ENCODE results near the gene MAGEA1.
"Not testable (repeated sequence)": the region's sequence is repeated elsewhere in the genome, so short reads cannot be mapped to it uniquely, and the experiment has no call there.

MAGEA1 gene, protein sequence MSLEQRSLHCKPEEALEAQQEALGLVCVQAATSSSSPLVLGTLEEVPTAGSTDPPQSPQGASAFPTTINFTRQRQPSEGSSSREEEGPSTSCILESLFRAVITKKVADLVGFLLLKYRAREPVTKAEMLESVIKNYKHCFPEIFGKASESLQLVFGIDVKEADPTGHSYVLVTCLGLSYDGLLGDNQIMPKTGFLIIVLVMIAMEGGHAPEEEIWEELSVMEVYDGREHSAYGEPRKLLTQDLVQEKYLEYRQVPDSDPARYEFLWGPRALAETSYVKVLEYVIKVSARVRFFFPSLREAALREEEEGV

DNA sequence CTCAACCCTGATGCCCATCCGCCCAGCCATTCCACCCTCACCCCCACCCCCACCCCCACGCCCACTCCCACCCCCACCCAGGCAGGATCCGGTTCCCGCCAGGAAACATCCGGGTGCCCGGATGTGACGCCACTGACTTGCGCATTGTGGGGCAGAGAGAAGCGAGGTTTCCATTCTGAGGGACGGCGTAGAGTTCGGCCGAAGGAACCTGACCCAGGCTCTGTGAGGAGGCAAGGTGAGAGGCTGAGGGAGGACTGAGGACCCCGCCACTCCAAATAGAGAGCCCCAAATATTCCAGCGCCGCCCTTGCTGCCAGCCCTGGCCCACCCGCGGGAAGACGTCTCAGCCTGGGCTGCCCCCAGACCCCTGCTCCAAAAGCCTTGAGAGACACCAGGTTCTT lies at the start of gene MAGEA1:
TSS of gene MAGEA1 (plus strand) at position 154 of the 400 bp plus-strand sequence. CDS start 3,106 bp downstream, outside the sequence.
- DNase-seq, result no peak

DNA sequence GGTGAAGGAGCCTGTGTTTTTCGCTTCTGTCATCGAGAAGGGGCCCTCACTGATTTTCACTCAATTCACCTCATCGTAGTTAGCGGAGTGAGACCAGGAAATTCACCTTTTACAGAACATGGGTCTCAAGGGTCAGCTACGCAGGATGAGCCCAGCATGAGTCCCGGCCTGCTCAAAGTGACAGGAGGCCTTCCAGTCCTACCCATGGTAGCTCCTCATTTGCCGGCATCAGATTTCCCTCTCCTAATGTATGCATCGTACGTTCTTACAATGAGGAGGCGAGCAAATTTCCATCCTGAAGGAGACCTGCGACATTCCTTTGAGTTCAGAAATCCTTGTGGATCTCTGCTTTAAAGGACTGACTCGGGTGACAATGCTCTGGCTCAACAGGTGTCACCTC lies 46.2 kb upstream of the MAGEA1 start:
- DNase-seq, result not testable (repeated sequence)

DNA sequence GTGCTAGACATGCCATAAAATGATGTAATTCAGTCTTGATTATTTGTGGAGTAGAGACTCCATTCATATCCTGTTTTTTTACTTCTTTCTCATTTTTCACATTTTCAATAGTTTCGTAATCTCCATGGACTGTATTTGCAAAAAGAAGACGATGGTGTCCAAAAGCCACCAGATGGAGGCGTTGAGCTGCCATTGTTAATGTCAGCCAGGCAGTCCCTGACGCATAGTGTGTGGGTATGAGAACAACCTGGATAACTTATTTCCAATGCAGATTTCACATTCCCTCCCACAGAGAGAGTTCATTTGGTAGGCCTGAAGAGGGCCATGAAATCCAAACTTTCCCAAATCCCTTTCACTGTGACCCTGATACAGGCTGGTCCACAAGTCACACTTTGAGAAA lies 40.0 kb upstream of the MAGEA1 start:
- DNase-seq, result not testable (repeated sequence)

DNA sequence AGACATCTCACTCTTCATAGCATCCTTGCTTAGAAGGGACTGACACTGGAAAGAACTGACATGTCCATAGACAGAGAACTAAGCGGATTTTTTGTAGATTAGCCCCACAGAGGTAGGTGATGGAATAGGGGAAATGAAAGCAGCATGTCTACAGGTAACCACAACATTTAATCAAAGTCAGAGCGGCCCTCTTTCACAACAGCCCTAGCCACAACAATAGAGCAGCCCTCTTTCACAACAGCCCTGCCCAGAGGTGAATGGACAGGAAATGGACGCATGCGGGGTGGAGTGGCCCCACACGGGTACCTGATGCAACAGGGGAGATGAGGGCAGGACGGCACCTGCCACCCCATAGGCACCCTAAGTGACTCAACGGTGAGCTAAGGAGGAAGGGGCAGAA lies 32.8 kb upstream of the MAGEA1 start:
- not testable (repeated sequence) for DNase-seq

DNA sequence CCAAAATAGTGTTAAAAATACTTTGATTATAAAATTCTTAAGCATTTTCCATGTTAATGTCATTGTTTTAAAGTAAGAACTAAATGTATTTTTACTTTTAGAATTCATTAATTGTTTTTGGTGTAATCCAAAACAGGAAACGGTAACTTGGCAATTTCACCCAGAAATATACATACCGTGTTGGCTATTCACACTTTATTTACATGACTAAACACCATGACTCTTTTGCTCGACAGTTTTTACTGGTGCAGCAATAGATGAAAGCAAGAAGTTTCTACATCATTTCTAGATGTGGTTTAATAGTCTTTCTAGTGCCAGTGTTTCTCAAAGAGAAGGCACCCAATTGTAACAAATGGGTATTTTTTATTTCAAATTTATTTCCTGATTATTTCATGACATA lies 25.6 kb upstream of the MAGEA1 start:
- no peak for DNase-seq

DNA sequence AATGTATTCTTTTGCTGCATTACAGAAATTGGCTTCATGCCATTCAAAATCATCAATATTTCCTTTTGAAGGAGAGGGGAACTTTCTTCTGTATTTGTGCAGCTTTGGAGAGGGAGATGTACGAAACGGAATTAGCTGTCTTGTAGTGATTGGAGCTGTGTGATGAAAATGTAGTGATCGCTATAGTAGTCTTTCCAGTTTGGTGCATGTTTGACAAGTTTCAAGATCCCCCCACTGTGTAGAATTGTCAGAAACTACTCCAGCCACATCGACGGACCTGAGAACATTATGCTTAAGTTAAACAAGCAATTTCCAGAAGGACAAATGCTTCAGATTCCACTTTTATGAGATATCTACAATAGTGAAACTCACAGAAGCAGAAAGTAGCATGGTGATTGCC lies 21.6 kb upstream of the MAGEA1 start:
- DNase-seq, result no peak

DNA sequence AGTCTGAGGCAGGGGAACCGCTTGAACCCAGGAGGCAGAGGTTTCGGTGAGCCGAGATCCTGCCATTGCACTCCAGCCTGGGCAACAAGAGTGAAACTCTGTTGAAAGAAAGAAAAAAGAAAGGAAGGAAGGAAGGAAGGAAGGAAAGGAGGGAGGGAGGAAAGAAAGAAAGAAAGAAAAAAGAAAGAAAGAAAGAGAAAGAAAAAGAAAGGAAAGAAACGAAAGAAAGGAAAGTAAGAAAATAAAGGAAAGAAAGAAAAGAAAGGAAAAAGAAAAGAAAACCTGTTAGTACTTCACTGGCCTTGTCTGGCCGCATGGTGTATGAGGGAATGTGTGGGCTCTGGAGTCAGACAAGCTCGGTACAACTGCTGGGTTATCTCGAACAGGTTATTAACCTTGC lies 20.8 kb upstream of the MAGEA1 start:
- no peak for DNase-seq

DNA sequence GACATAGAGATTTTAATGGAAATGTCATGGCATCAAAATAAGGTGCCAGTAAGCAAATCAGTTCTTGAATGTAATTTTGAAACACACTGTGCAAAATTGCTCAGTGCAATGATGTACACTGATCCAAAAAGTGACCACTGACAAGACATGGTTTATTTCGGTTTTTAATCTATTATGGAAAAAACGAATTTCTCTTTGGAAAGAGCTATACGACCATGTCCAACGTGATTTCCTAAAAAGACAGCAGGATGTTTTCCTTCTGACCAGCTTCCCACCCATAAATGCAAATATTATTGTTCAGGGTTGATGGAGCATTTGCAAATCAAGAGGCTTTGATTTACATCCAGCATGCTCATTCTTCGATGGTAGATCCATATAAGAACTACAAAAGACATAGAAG lies 17.1 kb upstream of the MAGEA1 start:
- no peak for DNase-seq

DNA sequence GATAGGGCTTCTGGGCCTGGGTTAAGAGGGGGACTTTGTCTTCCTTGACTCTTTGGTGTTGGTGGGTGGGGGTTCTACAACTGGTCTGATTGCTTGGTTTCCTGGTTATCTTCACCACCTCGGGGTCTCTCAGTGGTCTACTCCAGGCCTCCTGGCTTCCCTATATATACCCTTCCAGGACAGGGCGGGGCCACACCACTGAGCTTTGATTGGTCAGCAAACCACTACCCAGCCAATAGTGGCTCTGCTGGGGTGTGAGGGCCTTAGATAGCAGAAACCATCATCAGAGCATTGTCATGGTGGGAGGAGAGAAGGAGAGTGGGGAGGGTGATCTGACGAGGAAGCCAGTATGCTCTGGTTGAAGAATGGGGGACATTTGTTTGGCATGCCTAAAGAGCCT lies 14.4 kb upstream of the MAGEA1 start:
- DNase-seq, result no peak

DNA sequence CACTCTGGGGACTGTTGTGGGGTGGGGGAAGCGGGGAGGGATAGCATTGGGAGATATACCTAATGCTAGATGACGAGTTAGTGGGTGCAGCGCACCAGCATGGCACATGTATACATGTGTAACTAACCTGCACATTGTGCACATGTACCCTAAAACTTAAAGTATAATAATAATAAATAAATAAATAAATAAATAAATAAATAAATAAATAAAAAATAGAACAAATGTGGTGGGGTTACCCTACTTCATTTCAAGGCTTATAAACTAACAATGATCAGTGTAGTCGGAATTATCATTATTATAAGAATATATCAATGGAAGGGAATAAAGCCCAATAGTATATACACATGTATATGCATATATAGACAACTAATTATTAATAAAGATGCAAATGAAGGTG lies 10.7 kb upstream of the MAGEA1 start:
- DNase-seq, result not testable (repeated sequence)

DNA sequence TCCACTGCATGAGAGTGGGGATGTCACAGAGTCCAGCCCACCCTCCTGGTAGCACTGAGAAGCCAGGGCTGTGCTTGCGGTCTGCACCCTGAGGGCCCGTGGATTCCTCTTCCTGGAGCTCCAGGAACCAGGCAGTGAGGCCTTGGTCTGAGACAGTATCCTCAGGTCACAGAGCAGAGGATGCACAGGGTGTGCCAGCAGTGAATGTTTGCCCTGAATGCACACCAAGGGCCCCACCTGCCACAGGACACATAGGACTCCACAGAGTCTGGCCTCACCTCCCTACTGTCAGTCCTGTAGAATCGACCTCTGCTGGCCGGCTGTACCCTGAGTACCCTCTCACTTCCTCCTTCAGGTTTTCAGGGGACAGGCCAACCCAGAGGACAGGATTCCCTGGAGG lies 2.7 kb downstream of the MAGEA1 start:
- no peak for DNase-seq

DNA sequence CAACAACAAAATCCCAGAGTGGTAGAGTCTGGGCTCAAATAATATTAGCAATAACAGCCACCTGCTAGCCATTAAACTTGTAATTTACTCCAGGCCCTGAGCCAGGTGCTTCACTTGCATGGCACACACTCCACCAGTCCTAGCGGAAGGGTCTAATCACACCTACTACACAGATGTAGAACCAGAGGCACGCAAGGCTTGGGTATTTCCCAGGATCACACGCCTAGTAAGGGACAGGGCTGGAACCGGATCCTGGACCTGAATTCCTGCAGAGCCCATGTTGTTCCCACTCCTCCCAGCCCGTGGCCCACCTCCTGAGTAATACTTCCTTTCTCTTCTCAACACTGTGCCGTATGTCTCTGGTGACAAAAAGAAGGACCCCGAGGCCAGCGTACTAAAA lies 5.7 kb downstream of the MAGEA1 start:
- no peak for DNase-seq

DNA sequence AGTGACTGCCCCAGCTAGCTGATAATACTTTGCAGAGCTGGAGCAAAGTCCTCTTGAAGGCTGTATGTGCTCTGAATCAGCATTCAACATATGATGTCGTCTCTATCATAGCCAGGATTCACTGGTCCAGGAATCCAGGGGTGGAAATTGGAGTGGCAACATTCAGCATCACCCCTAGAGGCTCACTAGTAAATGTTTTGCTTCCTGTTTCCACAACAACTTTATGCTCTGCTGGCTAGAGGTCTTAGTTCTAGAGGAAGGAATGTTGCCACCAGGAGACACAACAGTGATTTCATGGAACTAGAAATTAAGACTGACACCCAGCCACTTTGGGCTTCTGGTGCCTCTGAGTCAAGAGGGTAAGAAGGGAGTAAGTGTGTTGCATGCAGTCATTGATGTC lies 11.3 kb downstream of the MAGEA1 start:
- no peak for DNase-seq

DNA sequence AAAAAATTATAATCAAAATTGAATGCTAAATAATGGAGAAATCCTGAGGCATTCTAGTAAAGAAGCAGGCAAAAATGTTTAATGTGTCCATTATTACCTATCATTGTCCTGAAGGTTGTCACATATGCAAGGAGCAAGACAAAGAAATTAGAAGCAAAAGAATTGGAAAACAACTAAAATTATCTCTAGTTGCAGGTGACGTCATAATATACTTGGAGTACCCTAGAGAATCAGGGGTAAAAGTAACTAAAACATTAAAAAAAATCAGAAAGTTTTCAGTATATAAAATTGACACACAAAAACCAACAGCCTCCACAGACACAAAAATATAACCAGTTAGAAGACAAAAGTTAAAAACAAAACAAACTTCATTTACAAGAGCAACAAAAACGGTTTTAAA lies 21.4 kb downstream of the MAGEA1 start:
- DNase-seq, result no peak

DNA sequence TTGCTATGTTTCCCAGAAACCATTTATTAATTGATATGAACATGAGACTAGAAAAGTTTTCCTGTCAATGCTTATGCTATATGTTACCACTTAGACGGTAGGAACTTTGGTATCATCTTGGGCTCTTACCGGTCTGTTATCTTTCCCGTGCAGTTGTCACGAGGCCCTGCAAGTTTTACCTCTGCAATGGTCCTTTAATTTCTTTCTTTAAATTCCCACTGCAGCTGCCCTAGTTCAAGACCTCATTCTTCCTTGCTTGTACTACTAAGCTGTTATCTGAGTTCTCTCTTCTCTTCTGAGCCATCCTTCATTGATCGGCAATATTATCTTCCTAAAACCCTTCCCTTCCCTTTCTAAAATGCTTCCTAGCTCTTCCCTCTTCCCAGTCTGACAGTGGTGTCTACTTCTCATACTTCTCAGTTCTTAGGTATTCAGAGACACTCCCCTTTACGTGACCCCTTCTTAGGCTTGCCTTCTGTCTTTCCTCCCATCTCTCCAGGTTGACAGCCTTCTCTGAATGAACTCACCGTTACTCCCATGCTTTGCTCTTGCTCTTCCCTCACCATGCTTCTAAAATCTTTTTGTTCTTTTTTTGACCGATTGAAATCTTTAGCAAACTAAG lies 27.5 kb downstream of the MAGEA1 start:
- no peak for DNase-seq

DNA sequence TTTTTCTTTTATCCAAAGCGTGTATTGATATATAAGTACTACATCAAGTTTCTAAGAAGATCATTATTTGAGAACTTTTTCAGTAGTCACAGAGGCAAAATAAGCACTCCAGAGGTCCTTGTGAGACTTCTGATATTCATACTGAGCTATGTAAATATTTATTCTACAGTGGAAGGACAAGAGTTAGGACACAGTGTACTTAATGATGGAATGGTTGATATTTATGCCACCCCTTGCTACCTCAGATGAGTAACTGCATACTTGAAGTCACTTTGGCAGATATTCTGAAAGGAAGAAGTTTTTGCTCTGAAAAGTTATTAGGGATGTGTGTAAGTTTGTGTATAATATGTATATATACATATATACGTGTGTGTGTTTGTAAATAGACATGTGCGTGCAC lies 30.3 kb downstream of the MAGEA1 start:
- DNase-seq, result no peak

DNA sequence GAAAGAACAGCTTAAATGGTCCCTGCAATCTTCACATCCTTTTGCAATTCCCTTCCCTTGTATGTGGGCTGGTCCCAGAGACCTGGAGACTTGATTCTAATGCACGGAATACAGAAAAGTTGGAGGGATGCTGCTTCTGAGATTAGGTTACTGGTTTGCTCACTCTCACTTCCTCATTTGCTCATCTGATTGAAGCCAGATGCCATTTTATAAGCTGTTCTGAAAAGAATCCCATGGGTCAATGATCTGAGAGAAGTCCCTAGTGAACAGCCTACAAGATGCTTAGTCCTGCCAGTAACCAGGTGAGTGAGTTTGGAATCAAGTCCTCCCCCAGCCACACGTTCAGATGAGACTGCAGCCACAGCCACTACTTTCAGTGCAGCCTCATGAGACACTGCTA lies 35.9 kb downstream of the MAGEA1 start:
- no peak for DNase-seq

DNA sequence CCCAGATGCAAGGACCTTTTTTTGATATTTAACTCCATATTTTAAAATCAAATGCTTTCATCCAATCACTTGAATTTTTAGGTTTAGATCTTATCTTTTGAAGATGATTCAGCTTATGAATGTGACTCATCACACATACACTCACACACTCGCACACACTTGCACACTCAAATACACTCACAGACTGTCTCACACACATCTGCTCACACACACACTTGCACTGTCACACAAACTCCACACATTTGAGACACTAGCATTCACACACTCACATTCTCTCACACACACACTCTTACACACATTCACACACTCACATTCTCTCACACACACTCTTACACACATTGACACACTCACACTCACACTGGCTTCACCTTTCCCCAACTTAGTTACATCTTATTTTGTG lies 37.8 kb downstream of the MAGEA1 start:
- DNase-seq, result no peak

DNA sequence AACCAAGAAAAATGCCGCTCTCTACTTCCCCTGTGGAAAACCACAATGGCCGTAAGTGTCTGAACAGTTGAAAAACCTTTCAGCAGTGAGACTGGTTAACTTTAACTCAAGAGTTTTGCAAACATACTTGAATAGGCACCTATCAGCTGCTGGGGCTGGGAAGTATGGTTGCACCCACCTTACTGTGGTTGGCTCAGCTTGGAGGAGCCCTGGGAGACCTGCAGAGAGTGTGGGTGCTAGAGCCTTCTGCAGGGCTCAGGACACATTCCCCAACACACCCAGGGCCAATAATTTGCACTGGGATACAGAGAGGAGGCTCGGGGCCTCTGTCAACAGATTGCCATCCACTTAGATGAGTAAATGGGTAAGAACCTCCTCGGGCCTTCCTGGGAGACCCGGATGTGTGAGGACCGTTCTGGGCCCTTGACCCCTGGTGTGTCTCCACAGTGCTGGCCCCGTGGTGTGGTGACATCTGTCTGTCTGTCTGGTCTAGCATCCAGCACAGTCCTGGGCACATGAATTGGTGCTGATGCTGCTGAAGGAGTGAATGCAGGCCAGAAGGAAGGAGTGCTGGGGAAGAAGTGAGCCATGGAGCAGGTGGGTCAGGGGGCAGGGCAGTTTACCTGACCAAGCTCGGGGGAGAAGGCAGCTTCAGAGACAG lies 46.5 kb downstream of the MAGEA1 start:
- DNase-seq, result no peak

DNA sequence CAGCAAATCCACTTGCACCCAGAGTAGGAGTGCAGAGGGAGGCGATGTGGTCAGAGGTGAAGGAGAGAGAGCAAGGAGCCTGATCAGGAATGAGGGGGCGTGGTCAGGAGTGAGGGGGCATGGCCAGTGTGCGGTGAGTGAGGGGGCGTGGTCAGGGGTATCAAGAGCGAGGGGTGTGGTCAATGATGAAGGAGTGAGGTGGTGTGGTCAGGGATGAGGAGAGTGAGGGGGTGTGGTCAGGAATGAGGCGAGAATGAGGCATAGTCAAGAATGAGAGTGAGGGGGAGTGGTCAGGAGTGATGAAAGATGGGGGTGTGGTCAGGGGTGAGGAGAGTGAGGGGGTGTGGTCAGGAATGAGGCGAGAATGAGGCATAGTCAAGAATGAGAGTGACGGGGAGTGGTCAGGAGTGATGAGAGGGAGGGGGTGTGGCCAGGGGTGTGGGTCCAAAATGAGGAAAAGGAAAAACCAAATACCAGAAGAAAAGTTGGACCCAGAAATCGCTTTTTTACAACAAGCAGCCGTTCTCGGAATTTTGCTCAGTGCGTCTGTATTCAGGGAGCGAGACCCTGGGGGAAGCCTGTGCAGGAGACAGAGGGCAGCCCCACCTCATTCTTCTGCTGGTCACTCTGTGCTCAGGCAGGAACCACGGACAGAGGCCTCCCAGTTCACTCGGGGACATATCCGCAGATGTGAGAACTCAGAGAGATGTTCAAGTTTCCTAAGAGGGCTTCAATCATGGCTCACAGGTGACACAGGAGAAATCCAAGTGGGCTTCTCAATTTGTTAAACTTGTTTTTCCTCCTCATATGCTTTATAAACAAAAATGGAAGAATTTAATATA lies 47.5 kb downstream of the MAGEA1 start:
- DNase-seq, result no peak
